Peyer's patch (tissue), 4 donors: ENCODE results near the gene KDR. TPM values are rescaled to one million over a fixed set of nuclear protein-coding genes. Genes with fewer than 3 reads are reported as not detected.

ENCODE experiments used
- DNase-seq, 3 donors: peaks; one replicate each; pipeline ENCODE4 v3.0.0-alpha.2; 2017 to 2019
- H3K27ac ChIP-seq, 4 donors: fragments of 200-600 bp; sonication (generic); one replicate each; pipeline ENCODE4 v1.5.1; 2016 to 2019
- H3K27me3 ChIP-seq, 2 donors: fragments of 200-600 bp; sonication (generic); one replicate each; pipeline ENCODE4 v1.5.1; 2019
- H3K36me3 ChIP-seq, 3 donors: fragments of 200-600 bp; sonication (generic); one replicate each; pipeline ENCODE4 v1.5.1; 2016 to 2019
- H3K4me1 ChIP-seq, 4 donors: fragments of 200-600 bp; sonication (generic); one replicate each; pipeline ENCODE4 v1.5.1; 2016 to 2019
- H3K4me3 ChIP-seq, 4 donors: fragments of 200-600 bp; sonication (generic); 1 replicate in 3 of 4; 2 replicates in 1 of 4; pipeline ENCODE4 v1.5.1; 2016 to 2019; ENCODE audit warnings: mild to moderate bottlenecking in 1 of 4
- H3K9me3 ChIP-seq, 4 donors: fragments of 200-600 bp; sonication (generic); one replicate each; pipeline ENCODE4 v1.5.1; 2016 to 2019; ENCODE audit warnings: mild to moderate bottlenecking in 1 of 4
- CTCF ChIP-seq, 6 experiments: fragments of 450-650 bp in 4 of 6; fragments of 200-600 bp in 2 of 6; sonication (generic) in 1 of 6; IDR thresholded peaks; one replicate each; pipeline ENCODE4 v1.5.1; 2017 to 2019; ENCODE audit warnings: antibody characterized with exemption in 6 of 6, mild to moderate bottlenecking in 3 of 6, moderate library complexity in 1 of 6
- POLR2A ChIP-seq, 2 donors: fragments of 450-650 bp; IDR thresholded peaks; one replicate each; pipeline ENCODE4 v1.5.1; 2017; ENCODE audit warnings: antibody characterized with exemption in 2 of 2, mild to moderate bottlenecking in 2 of 2, moderate library complexity in 2 of 2
- total RNA-seq, 4 donors: library from RNA; depleted of rRNA; stranded (reverse); fragments of >200 nt; gene quantifications; one replicate each; pipeline ENCODE4 v1.1.0, GENCODE V29; 2016

KDR gene
- total RNA-seq: 10 to 100 TPM in 1 of 4 donors, 1 to 10 TPM in 3; 5.2 to 24.8 (median 6.2) TPM

GRCh38 chr4:55125087-55125721 lies at the start of gene KDR:
TSS of gene KDR (minus strand) at chr4:55125595. CDS start at chr4:55125293, 302 bp downstream.
- peak in 1 of 3 donors; percentile 40 for DNase-seq
- H3K27me3 ChIP-seq: no peaks in the 10 kb centered on the region
- H3K9me3 ChIP-seq: no peaks in the 10 kb centered on the region
- peak within 1 kb of the TSS in 3 of 4 donors; percentile 14 to 46 (median 36) for H3K4me3 ChIP-seq
- no peaks in the 10 kb centered on the region for H3K36me3 ChIP-seq
- peak within 1 kb of the TSS in 2 of 4 donors; percentile 19 to 26 for H3K27ac ChIP-seq
- TF ChIP-seq POLR2A (IDR thresholded peaks at IDR 0.05) (no peak), CTCF (IDR thresholded peaks at IDR 0.05) (no peak)
- no peaks in the 10 kb centered on the region for H3K4me1 ChIP-seq

- Histone ChIP-seq H3K36me3 (no peaks in the 10 kb centered on the region), H3K4me3 (no peak overlapping the region), H3K27me3 (no peaks in the 10 kb centered on the region), H3K9me3 (no peaks in the 10 kb centered on the region), H3K4me1 (no peaks in the 10 kb centered on the region), H3K27ac (no peak overlapping the region)
- DNase-seq: no peak
- TF ChIP-seq POLR2A (IDR thresholded peaks at IDR 0.05): no peak
Observed at GRCh38 chr4:55173580-55173979, 48.2 kb upstream of the KDR start.

- H3K9me3 ChIP-seq: no peaks in the 10 kb centered on the region
- no peaks in the 10 kb centered on the region for H3K36me3 ChIP-seq
- H3K27ac ChIP-seq: no peak overlapping the region
- no peaks in the 10 kb centered on the region for H3K27me3 ChIP-seq
- H3K4me1 ChIP-seq: no peaks in the 10 kb centered on the region
- no peak for DNase-seq
- TF ChIP-seq POLR2A (IDR thresholded peaks at IDR 0.05): no peak
- TF ChIP-seq CTCF (IDR thresholded peaks at IDR 0.05): no peak
- no peak overlapping the region for H3K4me3 ChIP-seq
Observed at GRCh38 chr4:55172694-55173287, 47.4 kb upstream of the KDR start.

- H3K4me1 ChIP-seq: no peaks in the 10 kb centered on the region
- no peaks in the 10 kb centered on the region for H3K36me3 ChIP-seq
- H3K27ac ChIP-seq: no peak overlapping the region
- no peak for TF ChIP-seq CTCF (IDR thresholded peaks at IDR 0.05)
- no peak for TF ChIP-seq POLR2A (IDR thresholded peaks at IDR 0.05)
- no peak for DNase-seq
- H3K27me3 ChIP-seq: no peaks in the 10 kb centered on the region
- H3K9me3 ChIP-seq: no peaks in the 10 kb centered on the region
- no peak overlapping the region for H3K4me3 ChIP-seq
Observed at GRCh38 chr4:55170462-55170861, 45.1 kb upstream of the KDR start.

GRCh38 chr4:55169352-55169961 lies 44.1 kb upstream of the KDR start:
- Histone ChIP-seq H3K27me3 (no peaks in the 10 kb centered on the region), H3K4me1 (no peaks in the 10 kb centered on the region), H3K9me3 (no peaks in the 10 kb centered on the region), H3K4me3 (no peak overlapping the region), H3K27ac (no peak overlapping the region), H3K36me3 (no peaks in the 10 kb centered on the region)
- no peak for DNase-seq
- TF ChIP-seq CTCF (IDR thresholded peaks at IDR 0.05): no peak
- no peak for TF ChIP-seq POLR2A (IDR thresholded peaks at IDR 0.05)

- Histone ChIP-seq H3K4me3 (no peak overlapping the region), H3K27me3 (no peaks in the 10 kb centered on the region), H3K4me1 (no peaks in the 10 kb centered on the region), H3K36me3 (no peaks in the 10 kb centered on the region), H3K9me3 (no peaks in the 10 kb centered on the region), H3K27ac (no peak overlapping the region)
- TF ChIP-seq CTCF (IDR thresholded peaks at IDR 0.05): no peak
- no peak for TF ChIP-seq POLR2A (IDR thresholded peaks at IDR 0.05)
- DNase-seq: no peak
Observed at GRCh38 chr4:55162396-55162795, 37.0 kb upstream of the KDR start.
